Retinal pigment epithelial cell (primary cell): ENCODE measurements around the gene CALB2.

Experiments used
- DNase-seq: peaks from one replicate; pipeline ENCODE4 v3.0.0-alpha.2; 2010; ENCODE audit warnings: low read depth
- H3K4me3 ChIP-seq: 2 replicates; pipeline ENCODE4 v1.5.1; 2011; ENCODE audit warnings: mild to moderate bottlenecking, low read length, control low read depth, moderate library complexity
- CTCF ChIP-seq: conservative IDR thresholded peaks from 2 replicates; pipeline ENCODE4 v1.5.1; 2011; ENCODE audit warnings: low read depth, low read length, control low read depth, inconsistent platforms

Gene CALB2

GRCh38 chr16:71389330-71389729 lies 30.8 kb downstream of the CALB2 start:
- no peak overlapping the region for H3K4me3 ChIP-seq
- no peak for TF ChIP-seq CTCF
- DNase-seq: no peak

DNA sequence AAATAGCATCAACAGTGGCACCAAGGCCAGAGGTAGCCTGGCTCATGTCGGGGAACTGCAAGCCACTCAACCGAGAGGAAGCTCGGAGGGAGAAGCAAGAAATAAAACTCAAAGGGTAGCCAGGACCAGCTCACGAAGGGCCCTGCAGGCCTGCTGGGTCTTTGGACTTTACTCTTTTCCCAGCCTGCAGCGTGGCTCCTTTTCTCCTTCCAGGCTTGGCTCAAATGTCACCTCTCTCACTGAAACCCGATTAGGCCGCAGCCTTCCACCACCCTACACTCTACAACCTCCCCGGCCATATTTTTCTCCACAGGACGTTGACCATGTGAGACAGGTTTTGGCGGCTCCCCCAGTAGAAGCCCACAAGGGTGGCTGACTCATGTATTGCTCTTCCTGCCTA lies 38.1 kb downstream of the CALB2 start:
- H3K4me3 ChIP-seq: no peak overlapping the region
- no peak for TF ChIP-seq CTCF
- no peak for DNase-seq

DNA sequence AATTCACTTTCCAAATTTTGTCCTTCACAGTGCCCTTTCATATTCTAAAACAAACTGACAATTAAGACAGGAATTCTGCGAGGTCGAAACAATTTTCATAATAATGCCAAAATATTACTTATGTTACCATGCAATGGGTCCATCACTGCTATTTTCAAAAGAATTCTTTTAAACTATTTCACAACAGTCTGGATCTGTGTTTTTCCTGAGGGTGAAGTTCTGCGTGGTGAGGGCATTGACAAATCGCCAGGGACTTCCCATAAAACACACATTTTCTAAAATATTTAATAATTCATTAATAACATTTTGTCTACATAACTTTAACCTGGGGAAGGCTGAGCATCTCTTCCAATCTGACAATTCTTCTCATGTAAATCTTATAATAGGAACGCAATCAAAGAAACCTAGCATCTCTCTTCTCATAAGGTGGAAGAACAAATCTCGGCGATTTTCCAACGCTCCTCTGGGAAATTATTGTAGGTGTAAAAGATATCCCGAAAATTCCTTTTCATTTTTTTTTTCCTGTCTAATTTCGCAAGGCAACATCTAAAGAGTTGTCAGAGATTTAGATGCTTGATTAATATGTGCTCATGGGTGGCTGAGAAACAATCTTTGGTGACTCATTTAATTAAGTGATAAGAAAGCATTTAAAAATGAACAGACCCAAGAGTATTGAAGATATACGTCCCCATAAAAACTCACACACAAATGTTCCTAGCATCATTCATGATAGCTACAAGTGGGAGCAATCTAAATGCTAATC lies 41.5 kb downstream of the CALB2 start:
- DNase-seq: no peak
- H3K4me3 ChIP-seq: no peak overlapping the region
- no peak for TF ChIP-seq CTCF

GRCh38 chr16:71402007-71402406 lies 43.5 kb downstream of the CALB2 start:
- TF ChIP-seq CTCF: no peak
- no peak for DNase-seq
- H3K4me3 ChIP-seq: no peak overlapping the region

GRCh38 chr16:71402674-71403073 lies 44.2 kb downstream of the CALB2 start:
- no peak for TF ChIP-seq CTCF
- no peak for DNase-seq
- no peak overlapping the region for H3K4me3 ChIP-seq

DNA sequence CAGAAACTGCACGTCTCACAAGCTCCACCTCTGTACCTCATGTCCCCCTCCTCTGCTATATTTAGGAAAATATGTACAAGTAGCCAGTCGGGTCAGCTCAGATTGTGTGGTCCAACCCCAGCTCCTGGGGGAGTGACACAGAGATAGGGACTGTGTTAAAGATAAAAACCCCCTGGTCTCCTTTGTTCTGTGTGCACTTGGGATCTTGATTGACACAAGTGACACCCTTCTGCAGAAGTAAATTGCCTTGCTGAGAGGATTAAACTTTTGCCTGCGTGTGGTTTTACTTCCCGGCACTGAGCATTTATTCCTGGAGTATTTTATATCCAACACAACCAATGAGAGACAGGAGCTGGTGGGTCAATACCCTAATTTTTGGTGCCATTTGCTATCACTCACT lies 45.8 kb downstream of the CALB2 start:
- no peak for TF ChIP-seq CTCF
- H3K4me3 ChIP-seq: no peak overlapping the region
- DNase-seq: no peak

DNA sequence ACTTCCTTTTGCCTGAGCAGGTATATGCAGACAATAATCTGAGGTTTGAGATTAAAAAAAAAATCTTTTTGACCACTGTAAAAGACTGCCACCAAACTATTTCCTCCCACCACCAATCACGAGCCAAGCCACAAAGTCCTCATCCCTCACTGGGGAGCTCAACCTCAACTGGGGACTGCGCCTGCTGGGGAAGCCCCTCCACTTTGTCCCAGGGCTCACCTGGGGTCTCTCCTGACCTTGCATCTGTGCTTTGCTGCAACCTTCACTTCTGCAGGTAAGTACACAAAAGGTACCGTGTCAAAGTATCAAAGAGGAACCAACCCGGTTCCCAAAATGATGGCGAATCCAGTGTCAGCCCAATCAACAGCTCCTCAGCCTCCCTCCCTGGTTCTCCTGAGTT lies 47.8 kb downstream of the CALB2 start:
- no peak overlapping the region for H3K4me3 ChIP-seq
- no peak for DNase-seq
- no peak for TF ChIP-seq CTCF
